WTC11 (cell line): ENCODE measurements around the gene HIBADH. TPM values are rescaled to one million over a fixed set of nuclear protein-coding genes. Genes with fewer than 3 reads are reported as not detected.

Experiments used
- ATAC-seq: fragments of 200-7000 bp; cut with Tn5 transposase; 2 replicates; pipeline ENCODE4 v1.10.0; 2021; ENCODE audit warnings: mild to moderate bottlenecking, moderate library complexity
- CTCF ChIA-PET: fragments of 300-600 bp; sonication (Branson Sonifier 250); formaldehyde crosslinking; loops from one replicate; lab custom pipeline; 2021; ENCODE audit warnings: antibody characterized with exemption; lab: Charles Lee
- POLR2A ChIA-PET: fragments of 350-600 bp; sonication (Branson Sonifier 250); formaldehyde crosslinking; loops from one replicate; lab custom pipeline; 2021; ENCODE audit warnings: antibody characterized with exemption; lab: Charles Lee
- DNase-seq: peaks from one replicate; pipeline ENCODE4 v3.0.0; 2021; ENCODE audit warnings: low spot score
- H3K27ac Mint-ChIP-seq: 2 replicates; pipeline ENCODE4 v1.8.0; 2021; ENCODE audit warnings: mixed read lengths
- H3K27me3 Mint-ChIP-seq: 2 replicates; pipeline ENCODE4 v1.8.0; 2021; ENCODE audit warnings: low read depth, mild to moderate bottlenecking, moderate library complexity, mixed read lengths
- H3K36me3 Mint-ChIP-seq: 2 replicates; pipeline ENCODE4 v1.8.0; 2021; ENCODE audit warnings: mixed read lengths
- H3K4me1 Mint-ChIP-seq: 2 replicates; pipeline ENCODE4 v1.8.0; 2022; ENCODE audit warnings: mixed read lengths
- H3K4me3 Mint-ChIP-seq: 2 replicates; pipeline ENCODE4 v1.8.0; 2021; ENCODE audit warnings: mild to moderate bottlenecking, moderate library complexity, mixed read lengths
- H3K9me3 Mint-ChIP-seq: 2 replicates; pipeline ENCODE4 v1.8.0; 2021; ENCODE audit warnings: mixed read lengths
- ATF1 ChIP-seq: sonication (generic); formaldehyde crosslinking; IDR thresholded peaks from 2 replicates; pipeline ENCODE4 v1.8.1; 2023; ENCODE audit warnings: mild to moderate bottlenecking, moderate library complexity, missing genetic modification reagents
- ATF3 ChIP-seq: sonication (generic); formaldehyde crosslinking; conservative IDR thresholded peaks from 2 replicates; pipeline ENCODE4 v1.8.1; 2022; ENCODE audit warnings: mild to moderate bottlenecking, missing genetic modification reagents
- CBFB ChIP-seq: sonication (generic); formaldehyde crosslinking; IDR thresholded peaks from 2 replicates; pipeline ENCODE4 v1.8.1; 2022; ENCODE audit warnings: mild to moderate bottlenecking, low read depth, missing genetic modification reagents
- ESRRA ChIP-seq: sonication (generic); formaldehyde crosslinking; IDR thresholded peaks from 2 replicates; pipeline ENCODE4 v1.8.1; 2022; ENCODE audit warnings: mild to moderate bottlenecking, missing genetic modification reagents, borderline replicate concordance
- ETV6 ChIP-seq: sonication (generic); formaldehyde crosslinking; IDR thresholded peaks from 2 replicates; pipeline ENCODE4 v1.8.1; 2022; ENCODE audit warnings: mild to moderate bottlenecking, missing genetic modification reagents
- FOXP4 ChIP-seq: sonication (generic); formaldehyde crosslinking; IDR thresholded peaks from 2 replicates; pipeline ENCODE4 v1.8.0; 2022; ENCODE audit warnings: mild to moderate bottlenecking, missing genetic modification reagents
- HMGXB4 ChIP-seq: sonication (generic); formaldehyde crosslinking; IDR thresholded peaks from 2 replicates; pipeline ENCODE4 v1.8.1; 2023; ENCODE audit warnings: mild to moderate bottlenecking, moderate library complexity, missing genetic modification reagents
- MAX ChIP-seq: sonication (generic); formaldehyde crosslinking; IDR thresholded peaks from 2 replicates; pipeline ENCODE4 v1.8.0; 2022; ENCODE audit warnings: mild to moderate bottlenecking, missing genetic modification reagents
- MXD4 ChIP-seq: fragments of 250-450 bp; sonication (Bioruptor Pico); IDR thresholded peaks from 2 replicates; pipeline ENCODE4 v1.8.0; 2021; ENCODE audit warnings: mild to moderate bottlenecking, moderate library complexity, borderline replicate concordance
- USF1 ChIP-seq: sonication (generic); formaldehyde crosslinking; IDR thresholded peaks from 2 replicates; pipeline ENCODE4 v1.8.0; 2022; ENCODE audit warnings: mild to moderate bottlenecking, missing genetic modification reagents
- ZNF263 ChIP-seq: sonication (generic); formaldehyde crosslinking; IDR thresholded peaks from 2 replicates; pipeline ENCODE4 v1.8.1; 2022; ENCODE audit warnings: low read depth, mild to moderate bottlenecking, moderate library complexity, missing genetic modification reagents
- ZNF416 ChIP-seq: fragments of 250-450 bp; sonication (Bioruptor Pico); IDR thresholded peaks from 2 replicates; pipeline ENCODE4 v1.9.0; 2021; ENCODE audit warnings: mild to moderate bottlenecking, inconsistent platforms
- ZNF425 ChIP-seq: fragments of 250-450 bp; sonication (Bioruptor Pico); conservative IDR thresholded peaks from 2 replicates; pipeline ENCODE4 v1.9.0; 2021; ENCODE audit warnings: mild to moderate bottlenecking
- total RNA-seq: library from RNA; stranded (reverse); gene quantifications from 3 replicates; pipeline ENCODE4 v1.2.3, GENCODE V29; 2021
- TF ChIP-seq, protein P1 (sequence below): fragments of 250-450 bp; sonication (Bioruptor Pico); IDR thresholded peaks from 2 replicates; pipeline ENCODE4 v1.9.0; 2021; ENCODE audit warnings: mild to moderate bottlenecking

HIBADH gene
- total RNA-seq, 1 experiment from 2014 or later = 27.9 TPM

- H3K36me3 Mint-ChIP-seq = no peaks in the 10 kb centered on the region
- peaks cover 65% of the 10 kb centered on the region for H3K4me1 Mint-ChIP-seq
- no peaks in the 10 kb centered on the region for H3K9me3 Mint-ChIP-seq
- H3K4me3 Mint-ChIP-seq = no peak overlapping the region
- no peak overlapping the region for H3K27ac Mint-ChIP-seq
- no peak for TF ChIP-seq ZNF416 (CRISPR knock-in tag)
- TF ChIP-seq ESRRA (CRISPR knock-in tag) = no peak
- TF ChIP-seq ZNF425 (CRISPR knock-in tag) = no peak
- no peak for TF ChIP-seq HMGXB4 (CRISPR knock-in tag)
- no peak for TF ChIP-seq MAX (CRISPR knock-in tag)
- TF ChIP-seq, protein P1, sequence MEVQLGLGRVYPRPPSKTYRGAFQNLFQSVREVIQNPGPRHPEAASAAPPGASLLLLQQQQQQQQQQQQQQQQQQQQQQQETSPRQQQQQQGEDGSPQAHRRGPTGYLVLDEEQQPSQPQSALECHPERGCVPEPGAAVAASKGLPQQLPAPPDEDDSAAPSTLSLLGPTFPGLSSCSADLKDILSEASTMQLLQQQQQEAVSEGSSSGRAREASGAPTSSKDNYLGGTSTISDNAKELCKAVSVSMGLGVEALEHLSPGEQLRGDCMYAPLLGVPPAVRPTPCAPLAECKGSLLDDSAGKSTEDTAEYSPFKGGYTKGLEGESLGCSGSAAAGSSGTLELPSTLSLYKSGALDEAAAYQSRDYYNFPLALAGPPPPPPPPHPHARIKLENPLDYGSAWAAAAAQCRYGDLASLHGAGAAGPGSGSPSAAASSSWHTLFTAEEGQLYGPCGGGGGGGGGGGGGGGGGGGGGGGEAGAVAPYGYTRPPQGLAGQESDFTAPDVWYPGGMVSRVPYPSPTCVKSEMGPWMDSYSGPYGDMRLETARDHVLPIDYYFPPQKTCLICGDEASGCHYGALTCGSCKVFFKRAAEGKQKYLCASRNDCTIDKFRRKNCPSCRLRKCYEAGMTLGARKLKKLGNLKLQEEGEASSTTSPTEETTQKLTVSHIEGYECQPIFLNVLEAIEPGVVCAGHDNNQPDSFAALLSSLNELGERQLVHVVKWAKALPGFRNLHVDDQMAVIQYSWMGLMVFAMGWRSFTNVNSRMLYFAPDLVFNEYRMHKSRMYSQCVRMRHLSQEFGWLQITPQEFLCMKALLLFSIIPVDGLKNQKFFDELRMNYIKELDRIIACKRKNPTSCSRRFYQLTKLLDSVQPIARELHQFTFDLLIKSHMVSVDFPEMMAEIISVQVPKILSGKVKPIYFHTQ (CRISPR knock-in tag) = no peak
- no peak for TF ChIP-seq CBFB (CRISPR knock-in tag)
- TF ChIP-seq USF1 (CRISPR knock-in tag) = no peak
- TF ChIP-seq ZNF263 (CRISPR knock-in tag) = no peak
- TF ChIP-seq ETV6 (CRISPR knock-in tag) = no peak
- no peak for TF ChIP-seq MXD4
- TF ChIP-seq ATF1 (CRISPR knock-in tag) = no peak
- TF ChIP-seq ATF3 (CRISPR knock-in tag) = no peak
- no peak for TF ChIP-seq FOXP4 (CRISPR knock-in tag)
- TF ChIP-seq, all 79 proteins: peak for 0
- DNase-seq (no peak), ATAC-seq (no peak)
- CTCF ChIA-PET = interaction anchor here (0.6 to 4.3 kb wide), 34 partner anchors 10 to 860 kb away, joined by 3 to 32 read pairs (median 4); partner anchors contain the start of gene HOXA13
- POLR2A ChIA-PET = interaction anchor here (0.6 to 1.1 kb wide), 2 partner anchors 41 to 51 kb away, joined by 3 to 6 read pairs; no protein-coding TSS in a partner anchor
- no peaks in the 10 kb centered on the region for H3K27me3 Mint-ChIP-seq
These were observed 56.9 kb downstream of the HIBADH start for GRCh38 chr7:27605689-27606269.
